ENCODE results near the gene TICAM1.

DNA sequence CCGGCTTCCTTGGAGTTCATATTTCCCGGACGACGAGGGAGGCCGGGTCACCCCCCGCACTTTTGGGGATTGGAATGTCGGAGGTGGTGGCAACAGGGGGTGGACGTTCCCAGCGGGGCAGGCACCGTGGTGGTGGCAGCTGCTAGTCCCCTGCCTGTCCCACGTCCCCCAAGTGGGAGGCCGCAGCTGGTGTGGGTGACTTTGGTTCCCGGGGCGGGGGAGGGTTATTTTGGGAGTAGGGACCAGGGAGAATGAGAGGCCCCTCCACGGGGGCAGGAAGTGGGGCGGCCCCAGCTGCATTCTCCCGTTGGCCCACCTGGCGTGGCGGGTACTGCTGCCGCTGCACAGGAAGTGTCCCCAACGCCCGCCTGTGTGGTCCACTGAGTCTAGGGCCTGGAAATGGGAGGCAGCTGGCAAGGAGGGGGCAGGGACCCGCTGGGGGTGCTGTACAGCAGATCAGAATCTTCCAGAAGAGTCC, 47.0 kb upstream of the TICAM1 start:
- TF ChIP-seq, protein P1, sequence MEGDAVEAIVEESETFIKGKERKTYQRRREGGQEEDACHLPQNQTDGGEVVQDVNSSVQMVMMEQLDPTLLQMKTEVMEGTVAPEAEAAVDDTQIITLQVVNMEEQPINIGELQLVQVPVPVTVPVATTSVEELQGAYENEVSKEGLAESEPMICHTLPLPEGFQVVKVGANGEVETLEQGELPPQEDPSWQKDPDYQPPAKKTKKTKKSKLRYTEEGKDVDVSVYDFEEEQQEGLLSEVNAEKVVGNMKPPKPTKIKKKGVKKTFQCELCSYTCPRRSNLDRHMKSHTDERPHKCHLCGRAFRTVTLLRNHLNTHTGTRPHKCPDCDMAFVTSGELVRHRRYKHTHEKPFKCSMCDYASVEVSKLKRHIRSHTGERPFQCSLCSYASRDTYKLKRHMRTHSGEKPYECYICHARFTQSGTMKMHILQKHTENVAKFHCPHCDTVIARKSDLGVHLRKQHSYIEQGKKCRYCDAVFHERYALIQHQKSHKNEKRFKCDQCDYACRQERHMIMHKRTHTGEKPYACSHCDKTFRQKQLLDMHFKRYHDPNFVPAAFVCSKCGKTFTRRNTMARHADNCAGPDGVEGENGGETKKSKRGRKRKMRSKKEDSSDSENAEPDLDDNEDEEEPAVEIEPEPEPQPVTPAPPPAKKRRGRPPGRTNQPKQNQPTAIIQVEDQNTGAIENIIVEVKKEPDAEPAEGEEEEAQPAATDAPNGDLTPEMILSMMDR (conservative IDR thresholded peaks at IDR 0.05 in 1 of 2, IDR thresholded peaks at IDR 0.05 in 1 of 2; ENCODE audit: low read depth in 1 of 2, low read length in 2 of 2) = no peak
- TF ChIP-seq EZH2 (IDR thresholded peaks at IDR 0.05; ENCODE audit: low read length, missing control alignments) = no peak
